H9 (cell line): Measurements from ENCODE around the gene TMEM108. TPM values are rescaled to one million over a fixed set of nuclear protein-coding genes. Genes with fewer than 3 reads are reported as not detected.

ENCODE experiments used
- DNase-seq: peaks from one replicate; pipeline ENCODE4 v3.0.0-alpha.2; 2017
- H2AFZ ChIP-seq: one replicate; pipeline ENCODE4 v1.6.1; 2013; ENCODE audit warnings: mild to moderate bottlenecking, low read length, control low read depth, moderate library complexity
- H2AK5ac ChIP-seq: 2 replicates; pipeline ENCODE4 v1.6.1; 2013; ENCODE audit warnings: low read length, control low read depth, mixed read lengths; ENCODE audit not compliant: insufficient read length
- H2BK120ac ChIP-seq: one replicate; pipeline ENCODE4 v1.6.1; 2013; ENCODE audit warnings: low read depth, mild to moderate bottlenecking, low read length, control low read depth, inconsistent platforms; ENCODE audit not compliant: poor library complexity, severe bottlenecking
- H2BK12ac ChIP-seq: 2 replicates; pipeline ENCODE4 v1.6.1; 2013; ENCODE audit warnings: low read length, control low read depth, mixed read lengths, low read depth; ENCODE audit not compliant: insufficient read length
- H2BK15ac ChIP-seq: 2 replicates; pipeline ENCODE4 v1.6.1; 2013; ENCODE audit warnings: low read depth, low read length, control low read depth
- H2BK20ac ChIP-seq: one replicate; pipeline ENCODE4 v1.6.1; 2013; ENCODE audit warnings: low read depth, mild to moderate bottlenecking, low read length, control low read depth, inconsistent platforms; ENCODE audit not compliant: poor library complexity, severe bottlenecking
- H2BK5ac ChIP-seq: 2 replicates; pipeline ENCODE4 v1.6.1; 2013; ENCODE audit warnings: low read length, control low read depth, mixed read lengths; ENCODE audit not compliant: insufficient read length
- H3K14ac ChIP-seq: 2 replicates; pipeline ENCODE4 v1.6.1; 2013; ENCODE audit warnings: low read length, control low read depth; ENCODE audit not compliant: insufficient read depth
- H3K18ac ChIP-seq: 2 replicates; pipeline ENCODE4 v1.6.1; 2013; ENCODE audit warnings: low read depth, mild to moderate bottlenecking, mixed read lengths, low read length, control low read depth; ENCODE audit not compliant: insufficient read length
- H3K23ac ChIP-seq: 2 replicates; pipeline ENCODE4 v1.6.1; 2013; ENCODE audit warnings: low read length, control low read depth, mixed read lengths, low read depth; ENCODE audit not compliant: insufficient read length
- H3K23me2 ChIP-seq: 2 replicates; pipeline ENCODE4 v1.6.1; 2013; ENCODE audit warnings: low read depth, mild to moderate bottlenecking, mixed read lengths, low read length, control low read depth; ENCODE audit not compliant: insufficient read length, poor library complexity, severe bottlenecking
- H3K27ac ChIP-seq: 2 replicates; pipeline ENCODE4 v1.5.1; 2013; ENCODE audit warnings: low read length, control low read depth, mixed read lengths, low read depth; ENCODE audit not compliant: insufficient read length
- H3K27me3 ChIP-seq: 2 replicates; pipeline ENCODE4 v1.6.1; 2013; ENCODE audit warnings: low read length, control low read depth, inconsistent platforms; ENCODE audit not compliant: insufficient read depth
- H3K4ac ChIP-seq: 2 replicates; pipeline ENCODE4 v1.6.1; 2013; ENCODE audit warnings: low read depth, mild to moderate bottlenecking, control low read depth, inconsistent platforms, low read length, moderate library complexity
- H3K4me1 ChIP-seq: 2 replicates; pipeline ENCODE4 v1.6.1; 2013; ENCODE audit warnings: low read length, control low read depth, inconsistent platforms; ENCODE audit not compliant: insufficient read depth
- H3K4me2 ChIP-seq: 2 replicates; pipeline ENCODE4 v1.6.1; 2013; ENCODE audit warnings: low read length, control low read depth, mixed read lengths; ENCODE audit not compliant: insufficient read length, insufficient read depth
- H3K56ac ChIP-seq: 2 replicates; pipeline ENCODE4 v1.6.1; 2013; ENCODE audit warnings: low read depth, mild to moderate bottlenecking, mixed read lengths, low read length, control low read depth; ENCODE audit not compliant: insufficient read length
- H3K79me1 ChIP-seq: 2 replicates; pipeline ENCODE4 v1.6.1; 2013; ENCODE audit warnings: low read depth, mild to moderate bottlenecking, moderate library complexity, low read length, control low read depth, inconsistent platforms; ENCODE audit not compliant: insufficient read depth, poor library complexity, severe bottlenecking
- H3K79me2 ChIP-seq: 2 replicates; pipeline ENCODE4 v1.6.1; 2013; ENCODE audit warnings: low read length, control low read depth, inconsistent platforms; ENCODE audit not compliant: insufficient read depth
- H3K9ac ChIP-seq: 2 replicates; pipeline ENCODE4 v1.6.1; 2013; ENCODE audit warnings: low read length, control low read depth, mixed read lengths; ENCODE audit not compliant: insufficient read length; ENCODE audit errors: extremely low read depth
- H3K9me3 ChIP-seq: one replicate; pipeline ENCODE4 v1.6.1; 2013; ENCODE audit warnings: low read depth, low read length, inconsistent platforms; ENCODE audit not compliant: control insufficient read depth
- H3T11ph ChIP-seq: one replicate; pipeline ENCODE4 v1.6.1; 2013; ENCODE audit warnings: mild to moderate bottlenecking, low read length, control low read depth, inconsistent platforms
- H4K20me1 ChIP-seq: one replicate; pipeline ENCODE4 v1.6.1; 2013; ENCODE audit not compliant: control insufficient read depth, insufficient read length, insufficient read depth
- H4K5ac ChIP-seq: 2 replicates; pipeline ENCODE4 v1.6.1; 2013; ENCODE audit warnings: low read depth, mild to moderate bottlenecking, mixed read lengths, low read length, control low read depth; ENCODE audit not compliant: insufficient read length
- H4K8ac ChIP-seq: replicated peaks from 2 replicates; pipeline ENCODE4 v1.6.1; 2013; ENCODE audit warnings: low read length, control low read depth, mixed read lengths, low read depth; ENCODE audit not compliant: insufficient read length
- H4K91ac ChIP-seq: 2 replicates; pipeline ENCODE4 v1.6.1; 2013; ENCODE audit warnings: low read depth, mild to moderate bottlenecking, moderate library complexity, mixed read lengths, low read length, control low read depth; ENCODE audit not compliant: insufficient read length
- H3K27ac Mint-ChIP-seq, 3 experiments: 2 replicates in 2 of 3; 3 replicates in 1 of 3; pipeline ENCODE4 v1.8.0; 2020 to 2021; ENCODE audit warnings: mixed read lengths in 3 of 3, mild to moderate bottlenecking in 1 of 3, moderate library complexity in 1 of 3
- H3K27me3 Mint-ChIP-seq: 2 replicates; pipeline ENCODE4 v1.8.0; 2021; ENCODE audit warnings: low read depth, mild to moderate bottlenecking, moderate library complexity, mixed read lengths
- H3K36me3 Mint-ChIP-seq, 3 experiments: 2 replicates in 2 of 3; 3 replicates in 1 of 3; pipeline ENCODE4 v1.8.0; 2020 to 2021; ENCODE audit warnings: low read depth in 3 of 3, mixed read lengths in 3 of 3; ENCODE audit not compliant: insufficient read depth in 1 of 3
- H3K4me1 Mint-ChIP-seq, 2 experiments: 2 replicates each; pipeline ENCODE4 v1.8.0; 2020; ENCODE audit warnings: mixed read lengths in 2 of 2
- H3K4me3 Mint-ChIP-seq, 2 experiments: 2 replicates in 1 of 2; 3 replicates in 1 of 2; pipeline ENCODE4 v1.8.0; 2020 to 2021; ENCODE audit warnings: mild to moderate bottlenecking in 2 of 2, mixed read lengths in 2 of 2, moderate library complexity in 1 of 2
- H3K9me3 Mint-ChIP-seq, 2 experiments: 2 replicates in 1 of 2; 3 replicates in 1 of 2; pipeline ENCODE4 v1.8.0; 2020; ENCODE audit warnings: mild to moderate bottlenecking in 2 of 2, mixed read lengths in 2 of 2, moderate library complexity in 1 of 2
- CTCF ChIP-seq: fragments of 200-600 bp; sonication (generic); conservative IDR thresholded peaks from 3 replicates; pipeline ENCODE4 v1.8.0; 2021; ENCODE audit warnings: antibody characterized with exemption, mild to moderate bottlenecking
- WGBS: extraction: QIAGEN DNeasy Blood & Tissue Kit; methylation state at CpG from one replicate; pipeline ENCODE4 v1.1.7; 2013; ENCODE audit warnings: missing lambda C conversion rate, low lambda C conversion rate, mixed read lengths; ENCODE audit not compliant: insufficient read length; ENCODE audit errors: extremely low coverage; 5-methylcytosine and 5-hydroxymethylcytosine counted together
- total RNA-seq: library from RNA; stranded (reverse); gene quantifications from 2 replicates; pipeline ENCODE4 v1.2.1, GENCODE V29; 2021

The TMEM108 gene
- total RNA-seq, 1 experiment from 2014 or later, result 5.0 TPM

- H2BK120ac ChIP-seq, result no peak overlapping the region
- Mint-ChIP-seq H3K27ac (no peak overlapping the region), H3K36me3 (peaks cover 0 to 7% (median 0%) of the 10 kb centered on the region in 3 experiments; a peak in 1 of 7 replicates), H3K27me3 (peaks cover 38% of the 10 kb centered on the region), H3K9me3 (no peaks in the 10 kb centered on the region; a peak in 1 of 5 replicates), H3K4me3 (no peak overlapping the region), H3K4me1 (peaks cover 19 to 23% of the 10 kb centered on the region in 2 experiments)
- no peak overlapping the region for H3K18ac ChIP-seq
- no peak overlapping the region for H3K4me2 ChIP-seq
- no peak overlapping the region for H2AK5ac ChIP-seq
- TF ChIP-seq CTCF, result no peak
- no peak overlapping the region for H3K9ac ChIP-seq
- peaks cover 6% of the 10 kb centered on the region; the same call in 1 of the 2 replicates for H3K4me1 ChIP-seq
- no peak overlapping the region for H3K4ac ChIP-seq
- H3K9me3 ChIP-seq, result no peaks in the 10 kb centered on the region
- H3K27ac ChIP-seq, result no peak overlapping the region
- H2BK20ac ChIP-seq, result no peak overlapping the region
- H4K20me1 ChIP-seq, result no peaks in the 10 kb centered on the region
- H3K56ac ChIP-seq, result no peak overlapping the region
- H3K79me2 ChIP-seq, result no peaks in the 10 kb centered on the region
- DNase-seq, result no peak
- H3K27me3 ChIP-seq, result peaks cover 6% of the 10 kb centered on the region; the same call in 1 of the 2 replicates
- H3K79me1 ChIP-seq, result no peaks in the 10 kb centered on the region
- H2BK12ac ChIP-seq, result no peak overlapping the region
- H3K14ac ChIP-seq, result no peak overlapping the region
- H2AFZ ChIP-seq, result no peak overlapping the region
- H4K91ac ChIP-seq, result no peak overlapping the region
- peaks cover 14% of the 10 kb centered on the region for H3K23me2 ChIP-seq
- no peak overlapping the region for H2BK15ac ChIP-seq
- no peak overlapping the region for H3K23ac ChIP-seq
- H4K8ac ChIP-seq, result no peak overlapping the region
- no CpG with 5 or more reads among the region's 6 CpGs for WGBS
- H2BK5ac ChIP-seq, result no peak overlapping the region
- H3T11ph ChIP-seq, result no peak overlapping the region
- no peak overlapping the region for H4K5ac ChIP-seq
Observed at GRCh38 chr3:133041524-133041829, 3.3 kb downstream of the TMEM108 start.
